Measurements from ENCODE around the gene FLRT2.

The FLRT2 gene

GRCh38 chr14:85530626-85531025, 682 bp downstream of the FLRT2 start:
- no peak for DNase-seq (ENCODE audit: low read depth in 3 of 3)

GRCh38 chr14:85531141-85531586, 1.2 kb downstream of the FLRT2 start:
- DNase-seq (ENCODE audit: low read depth in 3 of 3), result no peak

GRCh38 chr14:85531587-85532373, 1.8 kb downstream of the FLRT2 start:
- DNase-seq (ENCODE audit: low read depth in 3 of 3), result no peak

GRCh38 chr14:85532374-85533022, 2.6 kb downstream of the FLRT2 start:
- no peak for DNase-seq (ENCODE audit: low read depth in 3 of 3)

- no peak for DNase-seq (ENCODE audit: low read depth in 3 of 3)
Observed at GRCh38 chr14:85533023-85533860, 3.3 kb downstream of the FLRT2 start.

GRCh38 chr14:85533861-85534291, 3.9 kb downstream of the FLRT2 start:
- DNase-seq (ENCODE audit: low read depth in 3 of 3), result no peak

- DNase-seq (ENCODE audit: low read depth in 3 of 3), result no peak
Observed at GRCh38 chr14:85534458-85535293, 4.7 kb downstream of the FLRT2 start.

GRCh38 chr14:85535321-85535720, 5.4 kb downstream of the FLRT2 start:
- DNase-seq (ENCODE audit: low read depth in 3 of 3), result no peak

GRCh38 chr14:85535991-85536832, 6.3 kb downstream of the FLRT2 start:
- no peak for DNase-seq (ENCODE audit: low read depth in 3 of 3)

- DNase-seq (ENCODE audit: low read depth in 3 of 3), result no peak
Observed at GRCh38 chr14:85536833-85537190, 6.9 kb downstream of the FLRT2 start.

- DNase-seq (ENCODE audit: low read depth in 3 of 3), result no peak
Observed at GRCh38 chr14:85537526-85537925, 7.6 kb downstream of the FLRT2 start.

GRCh38 chr14:85538636-85539035, 8.7 kb downstream of the FLRT2 start:
- DNase-seq (ENCODE audit: low read depth in 3 of 3), result no peak

- no peak for DNase-seq (ENCODE audit: low read depth in 3 of 3)
Observed at GRCh38 chr14:85539510-85539909, 9.6 kb downstream of the FLRT2 start.

- no peak for DNase-seq (ENCODE audit: low read depth in 3 of 3)
Observed at GRCh38 chr14:85542623-85543022, 12.7 kb downstream of the FLRT2 start.

GRCh38 chr14:85545738-85546137, 15.8 kb downstream of the FLRT2 start:
- DNase-seq (ENCODE audit: low read depth in 3 of 3), result no peak

GRCh38 chr14:85546390-85546789, 16.4 kb downstream of the FLRT2 start:
- no peak for DNase-seq (ENCODE audit: low read depth in 3 of 3)

- no peak for DNase-seq (ENCODE audit: low read depth in 3 of 3)
Observed at GRCh38 chr14:85549697-85550096, 19.8 kb downstream of the FLRT2 start.

GRCh38 chr14:85554106-85554505, 24.2 kb downstream of the FLRT2 start:
- no peak for DNase-seq (ENCODE audit: low read depth in 3 of 3)

GRCh38 chr14:85556267-85556666, 26.3 kb downstream of the FLRT2 start:
- no peak for DNase-seq (ENCODE audit: low read depth in 3 of 3)

GRCh38 chr14:85558505-85558904, 28.6 kb downstream of the FLRT2 start:
- DNase-seq (ENCODE audit: low read depth in 3 of 3), result no peak

- DNase-seq (ENCODE audit: low read depth in 3 of 3), result no peak
Observed at GRCh38 chr14:85562630-85563029, 32.7 kb downstream of the FLRT2 start.

Data from stimulated activated CD4-positive, alpha-beta T cell treated with anti-CD3 and anti-CD28 coated beads, TNF-alpha, amount 100 ng/mL, for 48 hours (primary cell).